ENCODE measurements around the gene NUP54.
A peak's percentile ranks its signal among the peaks of the same experiment; 100 is the strongest.

NUP54 gene

GRCh38 chr4:76148142-76148865, at the start of gene NUP54:
NUP54 (minus strand) TSS chr4:76148397; CDS start chr4:76148374, 23 bp downstream.
- H3K4me3 ChIP-seq, result peak within 1 kb of the TSS; percentile 80 to 97 (median 94)
- peak within 1 kb of the TSS; percentile 51 to 97 (median 93) for H3K27ac ChIP-seq

- peak overlapping the region in 19 of 21 experiments; percentile 15 to 83 (median 66) for H3K27ac ChIP-seq
- no peak overlapping the region for H3K4me3 ChIP-seq
These were observed 49.0 kb upstream of the NUP54 start for GRCh38 chr4:76197031-76197743.

GRCh38 chr4:76196376-76196775, 48.2 kb upstream of the NUP54 start:
- Histone ChIP-seq H3K4me3 (no peak overlapping the region), H3K27ac (peak overlapping the region in 17 of 21 experiments; percentile 11 to 83 (median 71))

- peak overlapping the region in 18 of 21 experiments; percentile 19 to 83 (median 70) for H3K27ac ChIP-seq
- H3K4me3 ChIP-seq, result no peak overlapping the region
These were observed 47.1 kb upstream of the NUP54 start for GRCh38 chr4:76195326-76195725.

- H3K27ac ChIP-seq, result peak overlapping the region in 17 of 21 experiments; percentile 47 to 83 (median 72)
- no peak overlapping the region for H3K4me3 ChIP-seq
These were observed 46.1 kb upstream of the NUP54 start for GRCh38 chr4:76194325-76194724.

- H3K4me3 ChIP-seq, result no peak overlapping the region
- H3K27ac ChIP-seq, result peak overlapping the region in 1 of 21 experiments; percentile 22
These were observed 44.0 kb upstream of the NUP54 start for GRCh38 chr4:76192236-76192635.

- Histone ChIP-seq H3K27ac (peak overlapping the region in 1 of 21 experiments; percentile 11), H3K4me3 (no peak overlapping the region)
These were observed 40.4 kb upstream of the NUP54 start for GRCh38 chr4:76188557-76188956.

GRCh38 chr4:76188149-76188548, 40.0 kb upstream of the NUP54 start:
- Histone ChIP-seq H3K4me3 (no peak overlapping the region), H3K27ac (peak overlapping the region in 1 of 21 experiments; percentile 11)

- H3K27ac ChIP-seq, result no peak overlapping the region
- no peak overlapping the region for H3K4me3 ChIP-seq
These were observed 39.0 kb upstream of the NUP54 start for GRCh38 chr4:76187152-76187551.

- H3K4me3 ChIP-seq, result no peak overlapping the region
- H3K27ac ChIP-seq, result no peak overlapping the region
These were observed 34.3 kb upstream of the NUP54 start for GRCh38 chr4:76182463-76182862.

- H3K27ac ChIP-seq, result no peak overlapping the region
- no peak overlapping the region for H3K4me3 ChIP-seq
These were observed 31.5 kb upstream of the NUP54 start for GRCh38 chr4:76179398-76180318.

GRCh38 chr4:76178296-76178695, 30.1 kb upstream of the NUP54 start:
- Histone ChIP-seq H3K27ac (peak overlapping the region in 1 of 21 experiments; percentile 43), H3K4me3 (no peak overlapping the region)

GRCh38 chr4:76177709-76178108, 29.5 kb upstream of the NUP54 start:
- no peak overlapping the region for H3K27ac ChIP-seq
- H3K4me3 ChIP-seq, result no peak overlapping the region

- no peak overlapping the region for H3K27ac ChIP-seq
These were observed 27.1 kb upstream of the NUP54 start for GRCh38 chr4:76175336-76175735.

GRCh38 chr4:76174216-76174615, 26.0 kb upstream of the NUP54 start:
- no peak overlapping the region for H3K27ac ChIP-seq
- H3K4me3 ChIP-seq, result no peak overlapping the region

More at GRCh38 chr4:76175336-76175735, 27.1 kb upstream of the NUP54 start:
- no peak overlapping the region for H3K4me3 ChIP-seq

GRCh38 chr4:76168688-76169087, 20.5 kb upstream of the NUP54 start:
- H3K4me3 ChIP-seq, result no peak overlapping the region
- H3K27ac ChIP-seq, result no peak overlapping the region

- H3K27ac ChIP-seq, result no peak overlapping the region
- no peak overlapping the region for H3K4me3 ChIP-seq
These were observed 18.3 kb upstream of the NUP54 start for GRCh38 chr4:76166480-76166879.

- Histone ChIP-seq H3K27ac (no peak overlapping the region), H3K4me3 (no peak overlapping the region)
These were observed 12.2 kb upstream of the NUP54 start for GRCh38 chr4:76160355-76160754.

- H3K4me3 ChIP-seq, result no peak overlapping the region
- no peak overlapping the region for H3K27ac ChIP-seq
These were observed 8.4 kb upstream of the NUP54 start for GRCh38 chr4:76156635-76157034.

GRCh38 chr4:76155979-76156378, 7.8 kb upstream of the NUP54 start:
- Histone ChIP-seq H3K4me3 (no peak overlapping the region), H3K27ac (no peak overlapping the region)
